HG03139 (cell line): Measurements from ENCODE around the gene CMTR2.
A peak's percentile ranks its signal among the peaks of the same experiment; 100 is the strongest.
"Not testable (repeated sequence)": the region's sequence is repeated elsewhere in the genome, so short reads cannot be mapped to it uniquely, and the experiment has no call there.

ENCODE experiments used
- ATAC-seq: cut with Tn5 transposase; IDR thresholded peaks from one replicate; pipeline ENCODE4 v1.9.1; 2021; ENCODE audit not compliant: unreplicated experiment

The CMTR2 gene

GRCh38 chr16:71288890-71289731 lies at the start of gene CMTR2:
TSS of gene CMTR2 (minus strand) at chr16:71289402. CDS start at chr16:71285920, 3,482 bp downstream.
- ATAC-seq: peak; percentile 96

- no peak for ATAC-seq
Observed at GRCh38 chr16:71338632-71339031, 49.4 kb upstream of the CMTR2 start.

- ATAC-seq: no peak
Observed at GRCh38 chr16:71338193-71338592, 49.0 kb upstream of the CMTR2 start.

- ATAC-seq: no peak
Observed at GRCh38 chr16:71337631-71338030, 48.4 kb upstream of the CMTR2 start.

GRCh38 chr16:71328151-71328550 lies 38.9 kb upstream of the CMTR2 start:
- ATAC-seq: no peak

GRCh38 chr16:71327720-71328119 lies 38.5 kb upstream of the CMTR2 start:
- ATAC-seq: no peak

- no peak for ATAC-seq
Observed at GRCh38 chr16:71319999-71320398, 30.8 kb upstream of the CMTR2 start.

GRCh38 chr16:71315269-71315668 lies 26.1 kb upstream of the CMTR2 start:
- ATAC-seq: no peak

- not testable (repeated sequence) for ATAC-seq
Observed at GRCh38 chr16:71313591-71313990, 24.4 kb upstream of the CMTR2 start.

- no peak for ATAC-seq
Observed at GRCh38 chr16:71311553-71312158, 22.5 kb upstream of the CMTR2 start.

GRCh38 chr16:71303938-71304337 lies 14.7 kb upstream of the CMTR2 start:
- no peak for ATAC-seq

- ATAC-seq: no peak
Observed at GRCh38 chr16:71297341-71297634, 8.1 kb upstream of the CMTR2 start.

GRCh38 chr16:71296584-71297340 lies 7.6 kb upstream of the CMTR2 start:
- no peak for ATAC-seq

- ATAC-seq: no peak
Observed at GRCh38 chr16:71295950-71296349, 6.7 kb upstream of the CMTR2 start.

- ATAC-seq: no peak
Observed at GRCh38 chr16:71293919-71294318, 4.7 kb upstream of the CMTR2 start.

GRCh38 chr16:71292095-71292494 lies 2.9 kb upstream of the CMTR2 start:
- not testable (repeated sequence) for ATAC-seq

- no peak for ATAC-seq
Observed at GRCh38 chr16:71289732-71290062, 495 bp upstream of the CMTR2 start.

- no peak for ATAC-seq
Observed at GRCh38 chr16:71288570-71288889, 672 bp downstream of the CMTR2 start.

- no peak for ATAC-seq
Observed at GRCh38 chr16:71287911-71288310, 1.3 kb downstream of the CMTR2 start.

- ATAC-seq: no peak
Observed at GRCh38 chr16:71287454-71287853, 1.7 kb downstream of the CMTR2 start.

GRCh38 chr16:71283612-71284011 lies 5.6 kb downstream of the CMTR2 start:
- no peak for ATAC-seq

GRCh38 chr16:71282943-71283342 lies 6.3 kb downstream of the CMTR2 start:
- ATAC-seq: no peak
